Cardiac fibroblast (primary cell): ENCODE data around the gene CCT3.

ENCODE experiments used
- DNase-seq, 2 donors: peaks; one replicate each; pipeline versions ENCODE4 v3.0.0 to v3.0.0-alpha.2; 2010; ENCODE audit warnings: low read depth in 2 of 2
- H3K4me3 ChIP-seq, 2 donors: replicated peaks in 1 of 2; 1 replicate in 1 of 2; 2 replicates in 1 of 2; pipeline ENCODE4 v1.5.1; 2011; ENCODE audit warnings: low read depth in 2 of 2, low read length in 2 of 2, mild to moderate bottlenecking in 2 of 2, moderate library complexity in 1 of 2
- TF ChIP-seq, protein P1 (sequence below): IDR thresholded peaks from one replicate; pipeline ENCODE4 v1.5.1; 2011; ENCODE audit warnings: low read depth, mild to moderate bottlenecking, low read length, inconsistent platforms

The CCT3 gene

DNA sequence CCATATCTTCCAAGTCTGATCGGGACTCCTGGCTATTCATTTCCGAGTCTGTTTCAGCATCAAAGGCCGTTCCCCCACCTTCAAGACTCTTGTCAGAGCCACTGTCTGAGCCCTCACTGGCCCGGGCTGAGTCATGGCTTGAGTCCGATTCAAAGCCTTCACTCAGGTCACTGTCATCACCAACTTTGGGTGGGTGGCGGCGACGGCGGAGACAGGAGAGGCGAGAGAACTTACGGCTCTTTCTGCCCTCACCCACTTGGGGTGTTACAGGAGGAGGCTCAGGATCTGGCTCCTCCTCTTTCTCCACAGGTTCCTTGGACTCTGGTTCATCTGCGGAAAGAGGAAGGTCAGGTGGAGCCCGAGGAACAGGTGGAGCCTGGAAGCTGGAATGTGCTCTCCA lies 72.0 kb downstream of the CCT3 start:
- TF ChIP-seq, protein P1, sequence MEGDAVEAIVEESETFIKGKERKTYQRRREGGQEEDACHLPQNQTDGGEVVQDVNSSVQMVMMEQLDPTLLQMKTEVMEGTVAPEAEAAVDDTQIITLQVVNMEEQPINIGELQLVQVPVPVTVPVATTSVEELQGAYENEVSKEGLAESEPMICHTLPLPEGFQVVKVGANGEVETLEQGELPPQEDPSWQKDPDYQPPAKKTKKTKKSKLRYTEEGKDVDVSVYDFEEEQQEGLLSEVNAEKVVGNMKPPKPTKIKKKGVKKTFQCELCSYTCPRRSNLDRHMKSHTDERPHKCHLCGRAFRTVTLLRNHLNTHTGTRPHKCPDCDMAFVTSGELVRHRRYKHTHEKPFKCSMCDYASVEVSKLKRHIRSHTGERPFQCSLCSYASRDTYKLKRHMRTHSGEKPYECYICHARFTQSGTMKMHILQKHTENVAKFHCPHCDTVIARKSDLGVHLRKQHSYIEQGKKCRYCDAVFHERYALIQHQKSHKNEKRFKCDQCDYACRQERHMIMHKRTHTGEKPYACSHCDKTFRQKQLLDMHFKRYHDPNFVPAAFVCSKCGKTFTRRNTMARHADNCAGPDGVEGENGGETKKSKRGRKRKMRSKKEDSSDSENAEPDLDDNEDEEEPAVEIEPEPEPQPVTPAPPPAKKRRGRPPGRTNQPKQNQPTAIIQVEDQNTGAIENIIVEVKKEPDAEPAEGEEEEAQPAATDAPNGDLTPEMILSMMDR = no peak
- DNase-seq = no peak
- no peak overlapping the region for H3K4me3 ChIP-seq

DNA sequence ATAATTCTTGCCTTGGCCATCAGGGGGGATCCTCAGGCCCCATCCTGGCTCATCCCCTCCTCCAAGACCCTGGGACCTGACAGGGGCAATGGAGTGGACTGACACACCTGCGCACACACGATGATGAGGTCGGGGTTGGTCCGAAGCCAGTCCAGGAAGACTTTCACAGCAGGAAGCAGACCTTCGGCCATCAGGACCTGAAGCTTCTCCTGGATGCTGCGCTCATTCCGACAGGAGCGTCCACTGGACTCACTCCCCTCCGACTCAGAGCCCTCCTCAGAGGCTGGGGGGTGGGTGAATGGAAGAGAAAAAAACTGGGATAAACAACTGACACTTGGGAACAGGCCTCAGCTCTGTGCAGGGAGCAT lies 74.8 kb downstream of the CCT3 start:
- TF ChIP-seq, protein P1 = no peak
- H3K4me3 ChIP-seq = no peak overlapping the region
- DNase-seq = no peak

DNA sequence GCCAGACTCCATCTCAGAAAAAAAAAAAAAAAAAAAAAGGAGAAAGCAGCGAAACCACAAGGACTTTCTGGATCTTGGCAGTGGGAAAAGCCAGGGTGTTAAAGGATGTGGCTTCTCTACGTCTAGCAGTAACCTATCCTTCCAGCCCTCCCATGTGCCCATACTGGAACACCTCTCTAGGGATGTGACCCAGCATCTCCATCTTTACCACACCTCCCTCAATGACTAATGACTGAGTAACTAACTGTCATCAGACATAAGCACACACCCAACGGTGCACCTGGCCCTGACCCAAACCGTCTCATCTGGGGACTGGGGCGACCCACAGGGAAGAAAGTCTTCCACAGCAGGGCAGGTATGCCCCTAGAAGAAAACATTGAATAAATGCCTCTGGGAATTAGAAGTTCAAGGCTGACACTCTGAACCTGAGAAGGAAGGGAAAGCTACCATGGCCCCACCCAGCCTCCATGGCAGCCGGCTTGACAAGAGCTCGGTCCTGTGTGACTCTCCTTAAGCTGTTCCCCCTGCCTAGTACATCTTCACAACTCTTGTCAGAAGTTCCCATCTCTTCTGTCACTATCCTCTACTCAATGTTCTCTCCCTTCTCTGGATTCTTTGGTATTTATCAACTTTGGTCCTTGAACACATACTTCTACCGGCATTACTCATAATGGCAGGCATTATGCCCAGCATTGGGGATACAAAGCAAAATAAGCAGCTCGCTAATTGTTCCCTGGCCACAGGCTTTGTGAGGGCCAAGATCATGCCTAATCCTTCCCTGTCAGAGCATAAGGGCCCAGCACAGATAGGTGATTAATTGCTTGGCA lies 75.4 kb downstream of the CCT3 start:
- DNase-seq = peak; percentile 78 to 87
- H3K4me3 ChIP-seq = no peak overlapping the region
- TF ChIP-seq, protein P1 = no peak

DNA sequence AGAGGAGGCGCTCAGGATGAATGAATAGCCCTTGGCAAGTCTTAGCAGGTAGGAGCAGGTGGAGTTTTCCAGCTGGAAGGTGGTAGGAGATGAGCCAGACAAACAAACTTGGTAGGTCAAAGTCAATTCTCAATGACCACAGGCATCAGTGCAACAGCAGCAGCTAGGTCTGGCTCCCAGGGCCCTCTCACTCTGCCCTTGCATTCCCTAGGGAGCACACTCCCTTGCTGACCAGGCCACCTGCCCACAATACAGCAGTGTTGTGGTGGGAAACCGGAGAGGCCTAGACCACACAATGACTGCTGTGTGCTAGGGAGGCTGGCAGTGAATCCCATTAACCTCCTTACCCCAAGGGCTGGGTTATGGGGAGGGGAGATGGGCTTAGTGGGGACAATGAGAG lies 77.2 kb downstream of the CCT3 start:
- DNase-seq = no peak
- TF ChIP-seq, protein P1 = no peak
- no peak overlapping the region for H3K4me3 ChIP-seq

DNA sequence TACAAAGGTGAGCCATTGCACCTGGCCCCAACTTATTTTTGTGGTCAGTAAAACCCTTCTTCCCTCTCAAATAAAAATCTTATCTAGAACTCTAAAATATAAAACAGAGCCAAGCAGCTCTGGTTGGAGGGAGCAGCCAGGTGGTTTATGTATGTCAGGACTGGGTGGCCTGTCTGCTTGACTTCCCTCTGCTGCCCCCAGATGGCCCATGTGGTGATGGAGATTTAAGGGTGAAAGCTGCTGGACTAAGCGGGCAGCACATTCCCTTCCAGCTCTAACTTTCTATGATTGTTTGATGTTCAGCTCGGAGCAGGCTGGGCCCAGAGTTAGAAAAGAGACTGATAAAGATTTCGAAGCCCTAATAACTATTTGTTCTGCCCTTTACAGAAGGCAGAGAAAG lies 78.3 kb downstream of the CCT3 start:
- H3K4me3 ChIP-seq = no peak overlapping the region
- no peak for DNase-seq
- TF ChIP-seq, protein P1 = no peak
